H9 (cell line): Measurements from ENCODE around the gene TPBGL. TPM values are rescaled to one million over a fixed set of nuclear protein-coding genes. Genes with fewer than 3 reads are reported as not detected.

Experiments used
- DNase-seq: peaks from one replicate; pipeline ENCODE4 v3.0.0-alpha.2; 2017
- H2AFZ ChIP-seq: one replicate; pipeline ENCODE4 v1.6.1; 2013; ENCODE audit warnings: mild to moderate bottlenecking, low read length, control low read depth, moderate library complexity
- H2AK5ac ChIP-seq: 2 replicates; pipeline ENCODE4 v1.6.1; 2013; ENCODE audit warnings: low read length, control low read depth, mixed read lengths; ENCODE audit not compliant: insufficient read length
- H2BK120ac ChIP-seq: one replicate; pipeline ENCODE4 v1.6.1; 2013; ENCODE audit warnings: low read depth, mild to moderate bottlenecking, low read length, control low read depth, inconsistent platforms; ENCODE audit not compliant: poor library complexity, severe bottlenecking
- H2BK12ac ChIP-seq: 2 replicates; pipeline ENCODE4 v1.6.1; 2013; ENCODE audit warnings: low read length, control low read depth, mixed read lengths, low read depth; ENCODE audit not compliant: insufficient read length
- H2BK15ac ChIP-seq: 2 replicates; pipeline ENCODE4 v1.6.1; 2013; ENCODE audit warnings: low read depth, low read length, control low read depth
- H2BK20ac ChIP-seq: one replicate; pipeline ENCODE4 v1.6.1; 2013; ENCODE audit warnings: low read depth, mild to moderate bottlenecking, low read length, control low read depth, inconsistent platforms; ENCODE audit not compliant: poor library complexity, severe bottlenecking
- H2BK5ac ChIP-seq: 2 replicates; pipeline ENCODE4 v1.6.1; 2013; ENCODE audit warnings: low read length, control low read depth, mixed read lengths; ENCODE audit not compliant: insufficient read length
- H3K14ac ChIP-seq: 2 replicates; pipeline ENCODE4 v1.6.1; 2013; ENCODE audit warnings: low read length, control low read depth; ENCODE audit not compliant: insufficient read depth
- H3K18ac ChIP-seq: 2 replicates; pipeline ENCODE4 v1.6.1; 2013; ENCODE audit warnings: low read depth, mild to moderate bottlenecking, mixed read lengths, low read length, control low read depth; ENCODE audit not compliant: insufficient read length
- H3K23ac ChIP-seq: 2 replicates; pipeline ENCODE4 v1.6.1; 2013; ENCODE audit warnings: low read length, control low read depth, mixed read lengths, low read depth; ENCODE audit not compliant: insufficient read length
- H3K23me2 ChIP-seq: 2 replicates; pipeline ENCODE4 v1.6.1; 2013; ENCODE audit warnings: low read depth, mild to moderate bottlenecking, mixed read lengths, low read length, control low read depth; ENCODE audit not compliant: insufficient read length, poor library complexity, severe bottlenecking
- H3K27ac ChIP-seq: 2 replicates; pipeline ENCODE4 v1.5.1; 2013; ENCODE audit warnings: low read length, control low read depth, mixed read lengths, low read depth; ENCODE audit not compliant: insufficient read length
- H3K27me3 ChIP-seq: 2 replicates; pipeline ENCODE4 v1.6.1; 2013; ENCODE audit warnings: low read length, control low read depth, inconsistent platforms; ENCODE audit not compliant: insufficient read depth
- H3K4ac ChIP-seq: 2 replicates; pipeline ENCODE4 v1.6.1; 2013; ENCODE audit warnings: low read depth, mild to moderate bottlenecking, control low read depth, inconsistent platforms, low read length, moderate library complexity
- H3K4me1 ChIP-seq: 2 replicates; pipeline ENCODE4 v1.6.1; 2013; ENCODE audit warnings: low read length, control low read depth, inconsistent platforms; ENCODE audit not compliant: insufficient read depth
- H3K4me2 ChIP-seq: 2 replicates; pipeline ENCODE4 v1.6.1; 2013; ENCODE audit warnings: low read length, control low read depth, mixed read lengths; ENCODE audit not compliant: insufficient read length, insufficient read depth
- H3K56ac ChIP-seq: 2 replicates; pipeline ENCODE4 v1.6.1; 2013; ENCODE audit warnings: low read depth, mild to moderate bottlenecking, mixed read lengths, low read length, control low read depth; ENCODE audit not compliant: insufficient read length
- H3K79me1 ChIP-seq: 2 replicates; pipeline ENCODE4 v1.6.1; 2013; ENCODE audit warnings: low read depth, mild to moderate bottlenecking, moderate library complexity, low read length, control low read depth, inconsistent platforms; ENCODE audit not compliant: insufficient read depth, poor library complexity, severe bottlenecking
- H3K79me2 ChIP-seq: 2 replicates; pipeline ENCODE4 v1.6.1; 2013; ENCODE audit warnings: low read length, control low read depth, inconsistent platforms; ENCODE audit not compliant: insufficient read depth
- H3K9ac ChIP-seq: 2 replicates; pipeline ENCODE4 v1.6.1; 2013; ENCODE audit warnings: low read length, control low read depth, mixed read lengths; ENCODE audit not compliant: insufficient read length; ENCODE audit errors: extremely low read depth
- H3K9me3 ChIP-seq: one replicate; pipeline ENCODE4 v1.6.1; 2013; ENCODE audit warnings: low read depth, low read length, inconsistent platforms; ENCODE audit not compliant: control insufficient read depth
- H3T11ph ChIP-seq: one replicate; pipeline ENCODE4 v1.6.1; 2013; ENCODE audit warnings: mild to moderate bottlenecking, low read length, control low read depth, inconsistent platforms
- H4K20me1 ChIP-seq: one replicate; pipeline ENCODE4 v1.6.1; 2013; ENCODE audit not compliant: control insufficient read depth, insufficient read length, insufficient read depth
- H4K5ac ChIP-seq: 2 replicates; pipeline ENCODE4 v1.6.1; 2013; ENCODE audit warnings: low read depth, mild to moderate bottlenecking, mixed read lengths, low read length, control low read depth; ENCODE audit not compliant: insufficient read length
- H4K8ac ChIP-seq: replicated peaks from 2 replicates; pipeline ENCODE4 v1.6.1; 2013; ENCODE audit warnings: low read length, control low read depth, mixed read lengths, low read depth; ENCODE audit not compliant: insufficient read length
- H4K91ac ChIP-seq: 2 replicates; pipeline ENCODE4 v1.6.1; 2013; ENCODE audit warnings: low read depth, mild to moderate bottlenecking, moderate library complexity, mixed read lengths, low read length, control low read depth; ENCODE audit not compliant: insufficient read length
- H3K27ac Mint-ChIP-seq, 3 experiments: 2 replicates in 2 of 3; 3 replicates in 1 of 3; pipeline ENCODE4 v1.8.0; 2020 to 2021; ENCODE audit warnings: mixed read lengths in 3 of 3, mild to moderate bottlenecking in 1 of 3, moderate library complexity in 1 of 3
- H3K27me3 Mint-ChIP-seq: 2 replicates; pipeline ENCODE4 v1.8.0; 2021; ENCODE audit warnings: low read depth, mild to moderate bottlenecking, moderate library complexity, mixed read lengths
- H3K36me3 Mint-ChIP-seq, 3 experiments: 2 replicates in 2 of 3; 3 replicates in 1 of 3; pipeline ENCODE4 v1.8.0; 2020 to 2021; ENCODE audit warnings: low read depth in 3 of 3, mixed read lengths in 3 of 3; ENCODE audit not compliant: insufficient read depth in 1 of 3
- H3K4me1 Mint-ChIP-seq, 2 experiments: 2 replicates each; pipeline ENCODE4 v1.8.0; 2020; ENCODE audit warnings: mixed read lengths in 2 of 2
- H3K4me3 Mint-ChIP-seq, 2 experiments: 2 replicates in 1 of 2; 3 replicates in 1 of 2; pipeline ENCODE4 v1.8.0; 2020 to 2021; ENCODE audit warnings: mild to moderate bottlenecking in 2 of 2, mixed read lengths in 2 of 2, moderate library complexity in 1 of 2
- H3K9me3 Mint-ChIP-seq, 2 experiments: 2 replicates in 1 of 2; 3 replicates in 1 of 2; pipeline ENCODE4 v1.8.0; 2020; ENCODE audit warnings: mild to moderate bottlenecking in 2 of 2, mixed read lengths in 2 of 2, moderate library complexity in 1 of 2
- CTCF ChIP-seq: fragments of 200-600 bp; sonication (generic); conservative IDR thresholded peaks from 3 replicates; pipeline ENCODE4 v1.8.0; 2021; ENCODE audit warnings: antibody characterized with exemption, mild to moderate bottlenecking
- WGBS: extraction: QIAGEN DNeasy Blood & Tissue Kit; methylation state at CpG from one replicate; pipeline ENCODE4 v1.1.7; 2013; ENCODE audit warnings: missing lambda C conversion rate, low lambda C conversion rate, mixed read lengths; ENCODE audit not compliant: insufficient read length; ENCODE audit errors: extremely low coverage; 5-methylcytosine and 5-hydroxymethylcytosine counted together
- total RNA-seq: library from RNA; stranded (reverse); gene quantifications from 2 replicates; pipeline ENCODE4 v1.2.1, GENCODE V29; 2021

The TPBGL gene
- total RNA-seq, 1 experiment from 2014 or later = 0.61 TPM

GRCh38 chr11:75268626-75269366 is 28.2 kb downstream of the TPBGL start:
- Histone ChIP-seq H3K4me2 (no peak overlapping the region), H2AK5ac (no peak overlapping the region), H2BK20ac (no peak overlapping the region), H2BK5ac (no peak overlapping the region), H3K79me2 (no peaks in the 10 kb centered on the region), H3K79me1 (no peaks in the 10 kb centered on the region), H3K27ac (no peak overlapping the region), H3K18ac (no peak overlapping the region), H4K91ac (no peak overlapping the region), H3T11ph (no peak overlapping the region), H3K4me1 (no peaks in the 10 kb centered on the region), H4K8ac (no peak overlapping the region), H2BK120ac (no peak overlapping the region), H2AFZ (no peak overlapping the region), H3K23ac (no peak overlapping the region), H3K23me2 (no peaks in the 10 kb centered on the region), H2BK12ac (no peak overlapping the region), H4K20me1 (no peaks in the 10 kb centered on the region), H4K5ac (no peak overlapping the region), H3K27me3 (no peaks in the 10 kb centered on the region), H3K4ac (no peak overlapping the region), H3K14ac (no peak overlapping the region), H2BK15ac (no peak overlapping the region), H3K9me3 (no peaks in the 10 kb centered on the region), H3K56ac (no peak overlapping the region), H3K9ac (no peak overlapping the region)
- no peak overlapping the region for H3K4me3 Mint-ChIP-seq
- H3K9me3 Mint-ChIP-seq = no peaks in the 10 kb centered on the region
- no peak for TF ChIP-seq CTCF
- WGBS = no CpG with 5 or more reads among the region's 25 CpGs
- DNase-seq = no peak
- H3K27ac Mint-ChIP-seq = 0 out of 7 replicates have a peak overlapping the region, but pooled peaks of 1 of the 3 experiments have one; percentile 34
- no peaks in the 10 kb centered on the region; the same call in none of the 2 replicates for H3K27me3 Mint-ChIP-seq
- H3K36me3 Mint-ChIP-seq = peaks cover 0 to 3% (median 0%) of the 10 kb centered on the region in 3 experiments; a peak in 1 of 7 replicates
- H3K4me1 Mint-ChIP-seq = peaks cover 4% of the 10 kb centered on the region in 2 experiments
